IMR-90 (cell line): ENCODE data around the gene RCAN2. TPM values are rescaled to one million over a fixed set of nuclear protein-coding genes. Genes with fewer than 3 reads are reported as not detected.

ENCODE experiments used
- ATAC-seq: fragments of 200-7000 bp; cut with Tn5 transposase; 2 replicates; pipeline ENCODE4 v1.9.1; 2020; ENCODE audit warnings: low read depth, mild to moderate bottlenecking, moderate library complexity
- BruUV-seq: library from RNA; stranded (reverse); fragments of 400-500 nt; replicated peaks from 2 replicates; lab custom pipeline; 2021; lab: Mats Ljungman, UMichigan
- CTCF ChIA-PET: fragments of 300-600 bp; formaldehyde crosslinking; extraction: SDS; loops from one replicate; lab custom pipeline; 2021; ENCODE audit warnings: antibody characterized with exemption; lab: Yijun Ruan, JAX
- POLR2A ChIA-PET: fragments of 300-600 bp; sonication (Branson Sonifier 250); formaldehyde crosslinking; loops from one replicate; lab custom pipeline; 2022; ENCODE audit warnings: antibody characterized with exemption; ENCODE audit not compliant: unreplicated experiment; lab: Charles Lee
- DNase-seq: peaks from one replicate; pipeline ENCODE4 v3.0.0; 2013
- H2AFZ ChIP-seq: replicated peaks from 2 replicates; pipeline ENCODE3; 2013; ENCODE audit warnings: low read length, mild to moderate bottlenecking; ENCODE audit not compliant: poor library complexity
- H2AK5ac ChIP-seq: 2 replicates; pipeline ENCODE4 v1.6.1; 2013; ENCODE audit warnings: low read depth, low read length, inconsistent platforms
- H2AK9ac ChIP-seq: replicated peaks from 2 replicates; pipeline ENCODE3; 2013; ENCODE audit warnings: mild to moderate bottlenecking, low read depth, low read length, moderate library complexity; ENCODE audit not compliant: poor library complexity
- H2BK120ac ChIP-seq: 2 replicates; pipeline ENCODE4 v1.6.1; 2013; ENCODE audit warnings: low read depth, low read length, inconsistent platforms
- H2BK15ac ChIP-seq: 3 replicates; pipeline ENCODE4 v1.6.1; 2013; ENCODE audit warnings: low read depth, low read length, inconsistent platforms
- H2BK20ac ChIP-seq: 2 replicates; pipeline ENCODE4 v1.6.1; 2013; ENCODE audit warnings: low read depth, mild to moderate bottlenecking, inconsistent platforms, low read length, moderate library complexity
- H2BK5ac ChIP-seq: 2 replicates; pipeline ENCODE4 v1.6.1; 2013; ENCODE audit warnings: mild to moderate bottlenecking, low read depth, low read length, inconsistent platforms; ENCODE audit not compliant: poor library complexity, severe bottlenecking
- H3K14ac ChIP-seq: replicated peaks from 2 replicates; pipeline ENCODE4 v1.6.1; 2013; ENCODE audit warnings: low read depth, low read length, inconsistent platforms
- H3K18ac ChIP-seq: 2 replicates; pipeline ENCODE4 v1.6.1; 2013; ENCODE audit warnings: low read depth, low read length, control low read depth
- H3K23ac ChIP-seq: 2 replicates; pipeline ENCODE4 v1.6.1; 2013; ENCODE audit warnings: low read depth, low read length, inconsistent platforms
- H3K27ac ChIP-seq: 2 replicates; pipeline ENCODE4 v1.5.1; 2013; ENCODE audit warnings: mild to moderate bottlenecking, control low read depth, low read length; ENCODE audit not compliant: insufficient read depth
- H3K27me3 ChIP-seq: 2 replicates; pipeline ENCODE4 v1.6.1; 2013; ENCODE audit warnings: low read length; ENCODE audit not compliant: control insufficient read depth, insufficient read depth
- H3K36me3 ChIP-seq: 2 replicates; pipeline ENCODE4 v1.6.1; 2013; ENCODE audit warnings: low read length, mixed read lengths; ENCODE audit not compliant: control insufficient read depth, insufficient read depth
- H3K4ac ChIP-seq: 2 replicates; pipeline ENCODE4 v1.6.1; 2013; ENCODE audit warnings: low read depth, low read length, inconsistent platforms
- H3K4me1 ChIP-seq: 2 replicates; pipeline ENCODE4 v1.6.1; 2013; ENCODE audit warnings: low read length, mixed read lengths; ENCODE audit not compliant: control insufficient read depth, insufficient read depth
- H3K4me2 ChIP-seq: 2 replicates; pipeline ENCODE4 v1.6.1; 2013; ENCODE audit warnings: low read depth, mild to moderate bottlenecking, control low read depth, low read length, moderate library complexity
- H3K4me3 ChIP-seq: 2 replicates; pipeline ENCODE4 v1.5.1; 2013; ENCODE audit warnings: low read depth, mild to moderate bottlenecking, control low read depth, low read length, moderate library complexity; ENCODE audit not compliant: insufficient read depth
- H3K56ac ChIP-seq: 2 replicates; pipeline ENCODE4 v1.6.1; 2013; ENCODE audit warnings: low read length, inconsistent platforms; ENCODE audit not compliant: insufficient read depth; ENCODE audit errors: extremely low read depth
- H3K79me1 ChIP-seq, 2 experiments: 2 replicates each; pipeline ENCODE4 v1.6.1; 2013; ENCODE audit warnings: low read length in 2 of 2, inconsistent platforms in 1 of 2, low read depth in 1 of 2
- H3K9ac ChIP-seq: 2 replicates; pipeline ENCODE4 v1.6.1; 2013; ENCODE audit warnings: low read depth, low read length, control low read depth
- H3K9me1 ChIP-seq: 2 replicates; pipeline ENCODE4 v1.6.1; 2013; ENCODE audit warnings: low read length, inconsistent platforms; ENCODE audit not compliant: insufficient read depth
- H3K9me3 ChIP-seq: 2 replicates; pipeline ENCODE4 v1.6.1; 2013; ENCODE audit warnings: low read length; ENCODE audit not compliant: control insufficient read depth, insufficient read depth
- H4K20me1 ChIP-seq: 2 replicates; pipeline ENCODE4 v1.6.1; 2013; ENCODE audit warnings: low read length, inconsistent platforms; ENCODE audit not compliant: insufficient read depth
- H4K5ac ChIP-seq: 2 replicates; pipeline ENCODE4 v1.6.1; 2013; ENCODE audit warnings: mild to moderate bottlenecking, low read depth, low read length, control low read depth
- H4K8ac ChIP-seq, 2 experiments: 2 replicates each; pipeline ENCODE4 v1.6.1; 2013; ENCODE audit warnings: low read depth in 2 of 2, low read length in 2 of 2, control low read depth in 1 of 2, inconsistent platforms in 1 of 2
- H4K91ac ChIP-seq: 2 replicates; pipeline ENCODE4 v1.6.1; 2013; ENCODE audit warnings: low read depth, low read length, inconsistent platforms; ENCODE audit not compliant: insufficient read depth
- BHLHE40 ChIP-seq: fragments of 150-350 bp; IDR thresholded peaks from 2 replicates; pipeline ENCODE4 v1.6.1; 2016; ENCODE audit warnings: mild to moderate bottlenecking, low read depth, low read length
- CEBPB ChIP-seq: IDR thresholded peaks from 2 replicates; pipeline ENCODE4 v1.6.1; 2012; ENCODE audit warnings: low read depth, low read length, improper control_type of control experiment
- CHD1 ChIP-seq: IDR thresholded peaks from 2 replicates; pipeline ENCODE4 v1.6.1; 2012; ENCODE audit warnings: low read depth, low read length, improper control_type of control experiment
- FOS ChIP-seq: fragments of 150-350 bp; IDR thresholded peaks from 2 replicates; pipeline ENCODE4 v1.6.1; 2016; ENCODE audit warnings: low read depth, low read length
- MAFK ChIP-seq: IDR thresholded peaks from 2 replicates; pipeline ENCODE4 v1.6.1; 2012; ENCODE audit warnings: low read depth, low read length, improper control_type of control experiment
- MAZ ChIP-seq: IDR thresholded peaks from 2 replicates; pipeline ENCODE4 v1.6.1; 2012; ENCODE audit warnings: low read depth, mild to moderate bottlenecking, low read length, improper control_type of control experiment, moderate library complexity, borderline replicate concordance
- MXI1 ChIP-seq: IDR thresholded peaks from 2 replicates; pipeline ENCODE4 v1.6.1; 2012; ENCODE audit warnings: low read depth, mild to moderate bottlenecking, low read length, moderate library complexity, borderline replicate concordance
- NFE2L2 ChIP-seq: fragments of 150-350 bp; IDR thresholded peaks from 2 replicates; pipeline ENCODE4 v1.6.1; 2016; ENCODE audit warnings: low read depth, mild to moderate bottlenecking, low read length
- POLR2A ChIP-seq: IDR thresholded peaks from 2 replicates; pipeline ENCODE4 v1.6.1; 2012; ENCODE audit warnings: mild to moderate bottlenecking, low read depth, low read length
- RAD21 ChIP-seq: IDR thresholded peaks from 2 replicates; pipeline ENCODE4 v1.6.1; 2012; ENCODE audit warnings: low read length, improper control_type of control experiment
- RCOR1 ChIP-seq: IDR thresholded peaks from 2 replicates; pipeline ENCODE4 v1.6.1; 2012; ENCODE audit warnings: mild to moderate bottlenecking, low read length, improper control_type of control experiment; ENCODE audit not compliant: insufficient replicate concordance
- RFX5 ChIP-seq: IDR thresholded peaks from 2 replicates; pipeline ENCODE4 v1.8.0; 2012; ENCODE audit warnings: low read depth, mild to moderate bottlenecking, low read length, moderate library complexity
- SMC3 ChIP-seq: fragments of 150-350 bp; IDR thresholded peaks from 2 replicates; pipeline ENCODE4 v1.6.1; 2016; ENCODE audit warnings: low read depth, mild to moderate bottlenecking, antibody characterized with exemption, low read length, moderate library complexity
- USF2 ChIP-seq: fragments of 150-350 bp; IDR thresholded peaks from 2 replicates; pipeline ENCODE4 v1.6.1; 2017; ENCODE audit warnings: mild to moderate bottlenecking, antibody characterized with exemption, low read length, low read depth
- WGBS, 2 experiments: methylation state at CpG; one replicate each; pipeline versions ENCODE4 v1.1.5 to v1.1.7; 2013; ENCODE audit warnings: missing lambda C conversion rate in 2 of 2; ENCODE audit not compliant: insufficient read length in 1 of 2; ENCODE audit errors: extremely low coverage in 2 of 2; 5-methylcytosine and 5-hydroxymethylcytosine counted together
- dilution Hi-C: fragments of 300-500 bp; cut with HindIII; formaldehyde crosslinking; loops from one replicate; pipeline ENCODE4 v1.14.3; 2018; ENCODE audit warnings: low sequenced_read_pairs; ENCODE audit not compliant: unreplicated experiment
- in situ Hi-C: fragments of 300-500 bp; cut with MboI; formaldehyde crosslinking; loops from 3 replicates; pipeline ENCODE4 v1.14.3; 2019; ENCODE audit warnings: low sequenced_read_pairs, inconsistent platforms, mixed read lengths
- intact Hi-C: fragments of 100-400 bp; cut with micrococcal nuclease; formaldehyde crosslinking; loops from 2 replicates; pipeline ENCODE4 v1.10.0; 2022
- polyA plus RNA-seq, 3 experiments: library from polyadenylated mRNA; depleted of rRNA; stranded (reverse); fragments of >200 nt; gene quantifications; 2 replicates each; pipeline ENCODE4 v1.2.3, GENCODE V29; 2012; ENCODE audit warnings: low replicate concordance in 1 of 3
- total RNA-seq: library from RNA; depleted of rRNA; stranded (reverse); fragments of >200 nt; gene quantifications from 2 replicates; pipeline ENCODE4 v1.2.3, GENCODE V29; 2012
- TF ChIP-seq, protein P1 (sequence below): conservative IDR thresholded peaks from 2 replicates; pipeline ENCODE4 v1.5.1; 2012; ENCODE audit warnings: mild to moderate bottlenecking, low read depth, low read length, improper control_type of control experiment
- TF ChIP-seq, protein P2 (sequence below): fragments of 150-350 bp; IDR thresholded peaks from 2 replicates; pipeline ENCODE4 v1.6.1; 2016; ENCODE audit warnings: low read depth, mild to moderate bottlenecking, low read length, moderate library complexity, borderline replicate concordance

Gene RCAN2
- total and polyA plus RNA-seq, 2 of the 4 experiments (the other 2 are of a cell fraction): 1.3 to 1.8 TPM

- Histone ChIP-seq H4K20me1 (no peaks in the 10 kb centered on the region), H4K8ac (no peak overlapping the region), H3K4me2 (no peak overlapping the region), H2BK20ac (no peak overlapping the region), H2AFZ (no peak overlapping the region), H3K9me1 (no peaks in the 10 kb centered on the region), H3K9me3 (no peaks in the 10 kb centered on the region), H3K4me3 (no peak overlapping the region), H4K91ac (no peak overlapping the region), H3K9ac (no peak overlapping the region), H2BK15ac (no peak overlapping the region), H3K14ac (no peak overlapping the region), H2BK5ac (no peak overlapping the region), H4K5ac (no peak overlapping the region), H2BK120ac (no peak overlapping the region), H2AK5ac (no peak overlapping the region), H3K79me1 (no peaks in the 10 kb centered on the region), H3K27ac (no peak overlapping the region), H3K23ac (no peak overlapping the region), H3K36me3 (no peaks in the 10 kb centered on the region), H2AK9ac (no peak overlapping the region), H3K27me3 (peaks cover 2% of the 10 kb centered on the region; the same call in 1 of the 2 replicates), H3K56ac (no peak overlapping the region), H3K4me1 (no peaks in the 10 kb centered on the region), H3K18ac (no peak overlapping the region), H3K4ac (no peak overlapping the region)
- DNase-seq: no peak
- intact Hi-C loops (no loop called here), in situ Hi-C loops (no loop called here), dilution Hi-C loops (no loop called here)
- ATAC-seq: no peak
- no TSS peak for BruUV-seq
- ChIA-PET CTCF (interaction anchor here (1.0 kb wide), 1 partner anchor 10 kb away, joined by 3 read pairs; no protein-coding TSS in a partner anchor), POLR2A (no interaction called here)
- TF ChIP-seq MAFK (no peak), CEBPB (no peak), MAZ (no peak), RFX5 (no peak), POLR2A (no peak), SMC3 (no peak), MXI1 (no peak), RCOR1 (no peak), USF2 (no peak), FOS (no peak), NFE2L2 (no peak), CHD1 (no peak), BHLHE40 (no peak), RAD21 (no peak)
- TF ChIP-seq, protein P1, sequence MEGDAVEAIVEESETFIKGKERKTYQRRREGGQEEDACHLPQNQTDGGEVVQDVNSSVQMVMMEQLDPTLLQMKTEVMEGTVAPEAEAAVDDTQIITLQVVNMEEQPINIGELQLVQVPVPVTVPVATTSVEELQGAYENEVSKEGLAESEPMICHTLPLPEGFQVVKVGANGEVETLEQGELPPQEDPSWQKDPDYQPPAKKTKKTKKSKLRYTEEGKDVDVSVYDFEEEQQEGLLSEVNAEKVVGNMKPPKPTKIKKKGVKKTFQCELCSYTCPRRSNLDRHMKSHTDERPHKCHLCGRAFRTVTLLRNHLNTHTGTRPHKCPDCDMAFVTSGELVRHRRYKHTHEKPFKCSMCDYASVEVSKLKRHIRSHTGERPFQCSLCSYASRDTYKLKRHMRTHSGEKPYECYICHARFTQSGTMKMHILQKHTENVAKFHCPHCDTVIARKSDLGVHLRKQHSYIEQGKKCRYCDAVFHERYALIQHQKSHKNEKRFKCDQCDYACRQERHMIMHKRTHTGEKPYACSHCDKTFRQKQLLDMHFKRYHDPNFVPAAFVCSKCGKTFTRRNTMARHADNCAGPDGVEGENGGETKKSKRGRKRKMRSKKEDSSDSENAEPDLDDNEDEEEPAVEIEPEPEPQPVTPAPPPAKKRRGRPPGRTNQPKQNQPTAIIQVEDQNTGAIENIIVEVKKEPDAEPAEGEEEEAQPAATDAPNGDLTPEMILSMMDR: no peak
- TF ChIP-seq, protein P2, sequence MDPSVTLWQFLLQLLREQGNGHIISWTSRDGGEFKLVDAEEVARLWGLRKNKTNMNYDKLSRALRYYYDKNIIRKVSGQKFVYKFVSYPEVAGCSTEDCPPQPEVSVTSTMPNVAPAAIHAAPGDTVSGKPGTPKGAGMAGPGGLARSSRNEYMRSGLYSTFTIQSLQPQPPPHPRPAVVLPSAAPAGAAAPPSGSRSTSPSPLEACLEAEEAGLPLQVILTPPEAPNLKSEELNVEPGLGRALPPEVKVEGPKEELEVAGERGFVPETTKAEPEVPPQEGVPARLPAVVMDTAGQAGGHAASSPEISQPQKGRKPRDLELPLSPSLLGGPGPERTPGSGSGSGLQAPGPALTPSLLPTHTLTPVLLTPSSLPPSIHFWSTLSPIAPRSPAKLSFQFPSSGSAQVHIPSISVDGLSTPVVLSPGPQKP: no peak
- 11% methylated on average over 3 of the region's 6 CpGs; no CpG with 5 or more reads in 1 of the 2 experiments for WGBS, 2 experiments
Measured at GRCh38 chr6:46484081-46484820, 7.0 kb downstream of the RCAN2 start.
